Stomach (tissue), 9 donors: ENCODE data around the gene DLGAP1. TPM values are rescaled to one million over a fixed set of nuclear protein-coding genes. Genes with fewer than 3 reads are reported as not detected.

Experiments
- DNase-seq, 2 donors: peaks; one replicate each; pipeline versions ENCODE4 v3.0.0 to v3.0.0-alpha.2; 2013 to 2019
- H3K27ac ChIP-seq, 5 donors: fragments of 200-600 bp in 4 of 5; sonication (generic) in 4 of 5; one replicate each; pipeline ENCODE4 v1.5.1; 2013 to 2019; ENCODE audit warnings: mild to moderate bottlenecking in 1 of 5, moderate library complexity in 1 of 5
- H3K27me3 ChIP-seq, 3 donors: fragments of 200-600 bp; sonication (generic); one replicate each; pipeline ENCODE4 v1.5.1; 2017 to 2019; ENCODE audit warnings: mixed run types in 1 of 3
- H3K36me3 ChIP-seq, 4 donors: fragments of 200-600 bp; sonication (generic); 1 replicate in 3 of 4; 2 replicates in 1 of 4; pipeline ENCODE4 v1.5.1; 2016 to 2019
- H3K4me1 ChIP-seq, 4 donors: fragments of 200-600 bp; sonication (generic); one replicate each; pipeline ENCODE4 v1.5.1; 2016 to 2019
- H3K4me3 ChIP-seq, 4 donors: fragments of 200-600 bp; sonication (generic) in 3 of 4; one replicate each; pipeline ENCODE4 v1.5.1; 2016 to 2019; ENCODE audit warnings: mild to moderate bottlenecking in 1 of 4
- H3K9me3 ChIP-seq, 4 donors: fragments of 200-600 bp; sonication (generic); one replicate each; pipeline ENCODE4 v1.5.1; 2016 to 2019
- EP300 ChIP-seq: sonication (generic); formaldehyde crosslinking; IDR thresholded peaks from one replicate; pipeline ENCODE4 v1.6.1; 2017; ENCODE audit warnings: antibody characterized with exemption
- POLR2A ChIP-seq, 4 donors: fragments of 450-650 bp; IDR thresholded peaks; one replicate each; pipeline ENCODE4 v1.6.1; 2016; ENCODE audit warnings: antibody characterized with exemption in 4 of 4, control low read depth in 2 of 4, mild to moderate bottlenecking in 1 of 4, moderate library complexity in 1 of 4
- POLR2AphosphoS5 ChIP-seq, 3 donors: sonication (generic); formaldehyde crosslinking; IDR thresholded peaks; one replicate each; pipeline ENCODE4 v1.6.1; 2016; ENCODE audit warnings: antibody characterized with exemption in 3 of 3
- WGBS, 5 donors: extraction: QIAGEN DNeasy Blood & Tissue Kit in 3 of 5; methylation state at CpG; one replicate each; pipeline versions ENCODE4 v1.1.5 to v1.1.7; 2013 to 2018; 5-methylcytosine and 5-hydroxymethylcytosine counted together
- intact Hi-C: fragments of 100-400 bp; cut with DNase I; formaldehyde crosslinking; loops from one replicate; pipeline ENCODE4 v1.15.1; 2023; ENCODE audit warnings: low total_unique reads
- polyA plus RNA-seq, 3 donors: library from polyadenylated mRNA; stranded (reverse); fragments of 200-250 nt; gene quantifications; one replicate each; pipeline ENCODE4 v1.2.3, GENCODE V29; 2013
- total RNA-seq, 5 donors: library from RNA; depleted of rRNA; stranded (reverse); fragments of >200 nt; gene quantifications; one replicate each; pipeline versions ENCODE4 v1.1.0 to v1.2.3, GENCODE V29; 2014 to 2016
- TF ChIP-seq, protein P1 (sequence below), 7 experiments: fragments of 450-650 bp in 4 of 7; fragments of 200-600 bp in 3 of 7; sonication (generic) in 3 of 7; IDR thresholded peaks; one replicate each; pipeline ENCODE4 v1.5.1; 2016 to 2019; ENCODE audit warnings: antibody characterized with exemption in 7 of 7, control low read depth in 2 of 7, mild to moderate bottlenecking in 1 of 7
- donor health status: healthy with polysubstance abuse.
- donor health status: Bipolar disorder and iron deficiency.
- donor health status: healthy.

DLGAP1 gene
- total and polyA plus RNA-seq, 8 donors: 0.06 to 7.0 (median 1.3) TPM; not detected in 1

GRCh38 chr18:3784949-3785348, 670.2 kb downstream of the DLGAP1 start:
- Histone ChIP-seq H3K9me3 (peaks cover 0 to 10% (median 4%) of the 10 kb centered on the region in 4 donors), H3K36me3 (no peaks in the 10 kb centered on the region), H3K4me1 (no peaks in the 10 kb centered on the region), H3K4me3 (no peak overlapping the region), H3K27ac (no peak overlapping the region), H3K27me3 (no peaks in the 10 kb centered on the region)
- whole genome bisulfite sequencing, 5 donors: 89 to 100% (median 97%) methylated on average over 1 of the region's 1 CpG
- intact Hi-C loops: no loop called here
- TF ChIP-seq EP300: no peak
- TF ChIP-seq, protein P1, sequence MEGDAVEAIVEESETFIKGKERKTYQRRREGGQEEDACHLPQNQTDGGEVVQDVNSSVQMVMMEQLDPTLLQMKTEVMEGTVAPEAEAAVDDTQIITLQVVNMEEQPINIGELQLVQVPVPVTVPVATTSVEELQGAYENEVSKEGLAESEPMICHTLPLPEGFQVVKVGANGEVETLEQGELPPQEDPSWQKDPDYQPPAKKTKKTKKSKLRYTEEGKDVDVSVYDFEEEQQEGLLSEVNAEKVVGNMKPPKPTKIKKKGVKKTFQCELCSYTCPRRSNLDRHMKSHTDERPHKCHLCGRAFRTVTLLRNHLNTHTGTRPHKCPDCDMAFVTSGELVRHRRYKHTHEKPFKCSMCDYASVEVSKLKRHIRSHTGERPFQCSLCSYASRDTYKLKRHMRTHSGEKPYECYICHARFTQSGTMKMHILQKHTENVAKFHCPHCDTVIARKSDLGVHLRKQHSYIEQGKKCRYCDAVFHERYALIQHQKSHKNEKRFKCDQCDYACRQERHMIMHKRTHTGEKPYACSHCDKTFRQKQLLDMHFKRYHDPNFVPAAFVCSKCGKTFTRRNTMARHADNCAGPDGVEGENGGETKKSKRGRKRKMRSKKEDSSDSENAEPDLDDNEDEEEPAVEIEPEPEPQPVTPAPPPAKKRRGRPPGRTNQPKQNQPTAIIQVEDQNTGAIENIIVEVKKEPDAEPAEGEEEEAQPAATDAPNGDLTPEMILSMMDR (IDR thresholded peaks at IDR 0.05): no peak
- TF ChIP-seq POLR2A (IDR thresholded peaks at IDR 0.05): no peak
- no peak for DNase-seq

GRCh38 chr18:3782901-3783300, 672.2 kb downstream of the DLGAP1 start:
- DNase-seq: no peak
- H3K4me1 ChIP-seq: no peaks in the 10 kb centered on the region
- intact Hi-C loops: no loop called here

DNA sequence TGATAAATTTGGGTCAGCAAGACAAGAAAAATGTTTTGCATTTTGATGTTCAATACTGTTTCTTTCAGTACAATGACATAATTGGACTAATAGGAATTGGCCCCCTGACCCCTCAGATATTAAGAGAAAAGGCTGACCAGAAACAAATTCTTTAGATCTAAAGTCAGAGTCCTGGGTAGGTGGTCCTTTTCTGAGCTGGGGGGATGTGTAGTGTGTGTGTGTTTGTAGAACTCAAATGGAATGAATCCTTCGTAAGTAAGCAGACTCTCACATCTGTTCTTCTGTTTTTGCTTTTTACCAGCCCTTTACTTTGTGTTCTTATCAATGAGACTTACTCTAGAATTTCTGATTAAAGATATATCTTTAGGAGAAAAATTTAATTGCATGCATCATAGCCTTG, 677.4 kb downstream of the DLGAP1 start:
- no peak for TF ChIP-seq POLR2A (IDR thresholded peaks at IDR 0.05)
- TF ChIP-seq, protein P1 (IDR thresholded peaks at IDR 0.05): no peak
- no peak for TF ChIP-seq EP300
- no peak for TF ChIP-seq POLR2AphosphoS5 (IDR thresholded peaks at IDR 0.05)
- no peaks in the 10 kb centered on the region for H3K9me3 ChIP-seq
- no peak for DNase-seq
- H3K4me3 ChIP-seq: no peak overlapping the region
- WGBS, 5 donors: 69 to 100% (median 83%) methylated on average over 1 of the region's 1 CpG
- H3K4me1 ChIP-seq: peaks cover 10 to 21% (median 18%) of the 10 kb centered on the region in 4 donors
- no peak overlapping the region for H3K27ac ChIP-seq
- H3K36me3 ChIP-seq: no peaks in the 10 kb centered on the region
- H3K27me3 ChIP-seq: no peaks in the 10 kb centered on the region
- intact Hi-C loops: no loop called here

More at GRCh38 chr18:3782901-3783300, 672.2 kb downstream of the DLGAP1 start:
- no peak for TF ChIP-seq POLR2AphosphoS5 (IDR thresholded peaks at IDR 0.05)
- TF ChIP-seq, protein P1 (IDR thresholded peaks at IDR 0.05): no peak
- TF ChIP-seq EP300: no peak
- TF ChIP-seq POLR2A (IDR thresholded peaks at IDR 0.05): no peak
- H3K9me3 ChIP-seq: peaks cover 0 to 10% (median 4%) of the 10 kb centered on the region in 4 donors
- no peak overlapping the region for H3K4me3 ChIP-seq
- no peaks in the 10 kb centered on the region for H3K36me3 ChIP-seq
- H3K27ac ChIP-seq: no peak overlapping the region
- WGBS, 5 donors: 88 to 100% (median 92%) methylated on average over 1 of the region's 1 CpG
- H3K27me3 ChIP-seq: no peaks in the 10 kb centered on the region

- Histone ChIP-seq H3K4me3 (no peak overlapping the region), H3K36me3 (no peaks in the 10 kb centered on the region), H3K27ac (no peak overlapping the region), H3K27me3 (no peaks in the 10 kb centered on the region), H3K4me1 (peaks cover 14 to 27% (median 21%) of the 10 kb centered on the region in 4 donors), H3K9me3 (no peaks in the 10 kb centered on the region)
- intact Hi-C loops: no loop called here
- 80 to 98% (median 92%) methylated on average over 5 of the region's 5 CpGs for WGBS, 5 donors
- DNase-seq: no peak
- TF ChIP-seq, protein P1 (IDR thresholded peaks at IDR 0.05): no peak
- TF ChIP-seq EP300 (no peak), POLR2AphosphoS5 (IDR thresholded peaks at IDR 0.05) (no peak), POLR2A (IDR thresholded peaks at IDR 0.05) (no peak)
Measured at GRCh38 chr18:3777122-3777521, 678.0 kb downstream of the DLGAP1 start.
